ENCODE measurements around the gene JDP2. TPM values are rescaled to one million over a fixed set of nuclear protein-coding genes. Genes with fewer than 3 reads are reported as not detected.

Gene JDP2
- total RNA-seq, 1 experiment from 2014 or later: 22.8 TPM

DNA sequence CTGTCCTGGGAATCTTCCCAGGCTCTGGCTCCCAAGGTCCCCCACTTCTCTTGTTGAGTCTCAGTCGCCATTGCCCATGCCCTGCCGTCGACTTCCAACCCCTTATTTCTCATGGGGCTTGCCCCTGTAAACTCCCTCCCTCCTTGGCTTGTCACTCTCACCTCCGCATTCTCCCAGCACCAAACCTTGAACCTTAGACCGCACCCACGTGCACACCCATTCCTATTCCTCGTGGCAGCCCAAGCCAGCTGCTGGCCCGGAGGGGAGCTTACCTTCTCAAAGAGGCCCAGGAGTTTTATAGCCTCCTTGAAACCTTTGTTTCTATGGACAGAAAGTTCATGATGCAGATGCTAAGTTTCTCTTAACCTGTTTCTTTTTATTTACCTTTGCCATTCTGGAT is 4.6 kb downstream of the JDP2 start:
- no peak overlapping the region for H3K4ac ChIP-seq (ENCODE audit: low read depth, low read length)
- H3K23ac ChIP-seq (ENCODE audit: insufficient read length, low read depth, low read length): no peak overlapping the region
- peaks cover 12% of the 10 kb centered on the region for H3K23me2 ChIP-seq (ENCODE audit: insufficient read length, low read depth, low read length, poor library complexity, severe bottlenecking)
- TF ChIP-seq, protein P1, sequence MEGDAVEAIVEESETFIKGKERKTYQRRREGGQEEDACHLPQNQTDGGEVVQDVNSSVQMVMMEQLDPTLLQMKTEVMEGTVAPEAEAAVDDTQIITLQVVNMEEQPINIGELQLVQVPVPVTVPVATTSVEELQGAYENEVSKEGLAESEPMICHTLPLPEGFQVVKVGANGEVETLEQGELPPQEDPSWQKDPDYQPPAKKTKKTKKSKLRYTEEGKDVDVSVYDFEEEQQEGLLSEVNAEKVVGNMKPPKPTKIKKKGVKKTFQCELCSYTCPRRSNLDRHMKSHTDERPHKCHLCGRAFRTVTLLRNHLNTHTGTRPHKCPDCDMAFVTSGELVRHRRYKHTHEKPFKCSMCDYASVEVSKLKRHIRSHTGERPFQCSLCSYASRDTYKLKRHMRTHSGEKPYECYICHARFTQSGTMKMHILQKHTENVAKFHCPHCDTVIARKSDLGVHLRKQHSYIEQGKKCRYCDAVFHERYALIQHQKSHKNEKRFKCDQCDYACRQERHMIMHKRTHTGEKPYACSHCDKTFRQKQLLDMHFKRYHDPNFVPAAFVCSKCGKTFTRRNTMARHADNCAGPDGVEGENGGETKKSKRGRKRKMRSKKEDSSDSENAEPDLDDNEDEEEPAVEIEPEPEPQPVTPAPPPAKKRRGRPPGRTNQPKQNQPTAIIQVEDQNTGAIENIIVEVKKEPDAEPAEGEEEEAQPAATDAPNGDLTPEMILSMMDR (conservative IDR thresholded peaks at IDR 0.05): no peak
- no peak overlapping the region for H3K18ac ChIP-seq (ENCODE audit: insufficient read length, low read depth, low read length)
- H2BK120ac ChIP-seq (ENCODE audit: low read depth, low read length, poor library complexity, severe bottlenecking): no peak overlapping the region
- H2BK15ac ChIP-seq (ENCODE audit: low read depth, low read length): no peak overlapping the region
- peaks cover 11% of the 10 kb centered on the region; the same call in 1 of the 2 replicates for H3K27me3 Mint-ChIP-seq (ENCODE audit: low read depth)
- H4K20me1 ChIP-seq (ENCODE audit: control insufficient read depth, insufficient read depth, insufficient read length): peaks cover 3% of the 10 kb centered on the region
- no CpG with 5 or more reads among the region's 8 CpGs for WGBS (ENCODE audit: extremely low coverage, insufficient read length, low lambda C conversion rate)
- no peaks in the 10 kb centered on the region for H3K9me3 ChIP-seq (ENCODE audit: control insufficient read depth, low read depth, low read length)
- no peak overlapping the region for H3K14ac ChIP-seq (ENCODE audit: insufficient read depth, low read length)
- DNase-seq: peak; percentile 13
- no peak overlapping the region for H4K8ac ChIP-seq (replicated peaks; ENCODE audit: insufficient read length, low read depth, low read length)
- H3K79me2 ChIP-seq (ENCODE audit: insufficient read depth, low read length): peaks cover 1% of the 10 kb centered on the region; the same call in 1 of the 2 replicates
- no peak overlapping the region for H3T11ph ChIP-seq (ENCODE audit: low read length)
- H3K9ac ChIP-seq (ENCODE audit: extremely low read depth, insufficient read length, low read length): no peak overlapping the region
- H3K27ac ChIP-seq (ENCODE audit: insufficient read length, low read depth, low read length): no peak overlapping the region
- no peaks in the 10 kb centered on the region for H3K79me1 ChIP-seq (ENCODE audit: insufficient read depth, low read depth, low read length, poor library complexity, severe bottlenecking)
- H3K27ac Mint-ChIP-seq: no peak overlapping the region; a peak in 1 of 7 replicates
- no peak overlapping the region for H2BK20ac ChIP-seq (ENCODE audit: low read depth, low read length, poor library complexity, severe bottlenecking)
- H4K91ac ChIP-seq (ENCODE audit: insufficient read length, low read depth, low read length): no peak overlapping the region
- H3K36me3 Mint-ChIP-seq (ENCODE audit: insufficient read depth in 1 of 3, low read depth in 3 of 3): peaks cover 13 to 38% (median 31%) of the 10 kb centered on the region in 3 experiments; a peak in 6 of 7 replicates
- H3K4me1 ChIP-seq (ENCODE audit: insufficient read depth, low read length): peaks cover 5% of the 10 kb centered on the region; the same call in 1 of the 2 replicates
- H2AFZ ChIP-seq (ENCODE audit: low read length): no peak overlapping the region
- H3K27me3 ChIP-seq (ENCODE audit: insufficient read depth, low read length): no peaks in the 10 kb centered on the region
- no peak overlapping the region for H2BK12ac ChIP-seq (ENCODE audit: insufficient read length, low read depth, low read length)
- no peak overlapping the region for H2BK5ac ChIP-seq (ENCODE audit: insufficient read length, low read length)
- no peak overlapping the region for H2AK5ac ChIP-seq (ENCODE audit: insufficient read length, low read length)
- no peak overlapping the region for H3K56ac ChIP-seq (ENCODE audit: insufficient read length, low read depth, low read length)
- H3K4me2 ChIP-seq (ENCODE audit: insufficient read depth, insufficient read length, low read length): no peak overlapping the region
- no peaks in the 10 kb centered on the region for H3K9me3 Mint-ChIP-seq
- peaks cover 27 to 33% of the 10 kb centered on the region in 2 experiments for H3K4me1 Mint-ChIP-seq
- H3K4me3 Mint-ChIP-seq: no peak overlapping the region
- H4K5ac ChIP-seq (ENCODE audit: insufficient read length, low read depth, low read length): no peak overlapping the region
